IMR-90 (cell line): ENCODE results near the gene IFIT2. TPM values are rescaled to one million over a fixed set of nuclear protein-coding genes. Genes with fewer than 3 reads are reported as not detected.

Experiments used
- ATAC-seq: fragments of 200-7000 bp; cut with Tn5 transposase; 2 replicates; pipeline ENCODE4 v1.9.1; 2020; ENCODE audit warnings: low read depth, mild to moderate bottlenecking, moderate library complexity
- BruUV-seq: library from RNA; stranded (reverse); fragments of 400-500 nt; replicated peaks from 2 replicates; lab custom pipeline; 2021; lab: Mats Ljungman, UMichigan
- CTCF ChIA-PET: fragments of 300-600 bp; formaldehyde crosslinking; extraction: SDS; loops from one replicate; lab custom pipeline; 2021; ENCODE audit warnings: antibody characterized with exemption; lab: Yijun Ruan, JAX
- POLR2A ChIA-PET: fragments of 300-600 bp; sonication (Branson Sonifier 250); formaldehyde crosslinking; loops from one replicate; lab custom pipeline; 2022; ENCODE audit warnings: antibody characterized with exemption; ENCODE audit not compliant: unreplicated experiment; lab: Charles Lee
- DNase-seq: peaks from one replicate; pipeline ENCODE4 v3.0.0; 2013
- H2AFZ ChIP-seq: replicated peaks from 2 replicates; pipeline ENCODE3; 2013; ENCODE audit warnings: low read length, mild to moderate bottlenecking; ENCODE audit not compliant: poor library complexity
- H2AK5ac ChIP-seq: 2 replicates; pipeline ENCODE4 v1.6.1; 2013; ENCODE audit warnings: low read depth, low read length, inconsistent platforms
- H2AK9ac ChIP-seq: replicated peaks from 2 replicates; pipeline ENCODE3; 2013; ENCODE audit warnings: mild to moderate bottlenecking, low read depth, low read length, moderate library complexity; ENCODE audit not compliant: poor library complexity
- H2BK120ac ChIP-seq: 2 replicates; pipeline ENCODE4 v1.6.1; 2013; ENCODE audit warnings: low read depth, low read length, inconsistent platforms
- H2BK15ac ChIP-seq: 3 replicates; pipeline ENCODE4 v1.6.1; 2013; ENCODE audit warnings: low read depth, low read length, inconsistent platforms
- H2BK20ac ChIP-seq: 2 replicates; pipeline ENCODE4 v1.6.1; 2013; ENCODE audit warnings: low read depth, mild to moderate bottlenecking, inconsistent platforms, low read length, moderate library complexity
- H2BK5ac ChIP-seq: 2 replicates; pipeline ENCODE4 v1.6.1; 2013; ENCODE audit warnings: mild to moderate bottlenecking, low read depth, low read length, inconsistent platforms; ENCODE audit not compliant: poor library complexity, severe bottlenecking
- H3K14ac ChIP-seq: replicated peaks from 2 replicates; pipeline ENCODE4 v1.6.1; 2013; ENCODE audit warnings: low read depth, low read length, inconsistent platforms
- H3K18ac ChIP-seq: 2 replicates; pipeline ENCODE4 v1.6.1; 2013; ENCODE audit warnings: low read depth, low read length, control low read depth
- H3K23ac ChIP-seq: 2 replicates; pipeline ENCODE4 v1.6.1; 2013; ENCODE audit warnings: low read depth, low read length, inconsistent platforms
- H3K27ac ChIP-seq: 2 replicates; pipeline ENCODE4 v1.5.1; 2013; ENCODE audit warnings: mild to moderate bottlenecking, control low read depth, low read length; ENCODE audit not compliant: insufficient read depth
- H3K27me3 ChIP-seq: 2 replicates; pipeline ENCODE4 v1.6.1; 2013; ENCODE audit warnings: low read length; ENCODE audit not compliant: control insufficient read depth, insufficient read depth
- H3K36me3 ChIP-seq: 2 replicates; pipeline ENCODE4 v1.6.1; 2013; ENCODE audit warnings: low read length, mixed read lengths; ENCODE audit not compliant: control insufficient read depth, insufficient read depth
- H3K4ac ChIP-seq: 2 replicates; pipeline ENCODE4 v1.6.1; 2013; ENCODE audit warnings: low read depth, low read length, inconsistent platforms
- H3K4me1 ChIP-seq: 2 replicates; pipeline ENCODE4 v1.6.1; 2013; ENCODE audit warnings: low read length, mixed read lengths; ENCODE audit not compliant: control insufficient read depth, insufficient read depth
- H3K4me2 ChIP-seq: 2 replicates; pipeline ENCODE4 v1.6.1; 2013; ENCODE audit warnings: low read depth, mild to moderate bottlenecking, control low read depth, low read length, moderate library complexity
- H3K4me3 ChIP-seq: 2 replicates; pipeline ENCODE4 v1.5.1; 2013; ENCODE audit warnings: low read depth, mild to moderate bottlenecking, control low read depth, low read length, moderate library complexity; ENCODE audit not compliant: insufficient read depth
- H3K56ac ChIP-seq: 2 replicates; pipeline ENCODE4 v1.6.1; 2013; ENCODE audit warnings: low read length, inconsistent platforms; ENCODE audit not compliant: insufficient read depth; ENCODE audit errors: extremely low read depth
- H3K79me1 ChIP-seq, 2 experiments: 2 replicates each; pipeline ENCODE4 v1.6.1; 2013; ENCODE audit warnings: low read length in 2 of 2, inconsistent platforms in 1 of 2, low read depth in 1 of 2
- H3K9ac ChIP-seq: 2 replicates; pipeline ENCODE4 v1.6.1; 2013; ENCODE audit warnings: low read depth, low read length, control low read depth
- H3K9me1 ChIP-seq: 2 replicates; pipeline ENCODE4 v1.6.1; 2013; ENCODE audit warnings: low read length, inconsistent platforms; ENCODE audit not compliant: insufficient read depth
- H3K9me3 ChIP-seq: 2 replicates; pipeline ENCODE4 v1.6.1; 2013; ENCODE audit warnings: low read length; ENCODE audit not compliant: control insufficient read depth, insufficient read depth
- H4K20me1 ChIP-seq: 2 replicates; pipeline ENCODE4 v1.6.1; 2013; ENCODE audit warnings: low read length, inconsistent platforms; ENCODE audit not compliant: insufficient read depth
- H4K5ac ChIP-seq: 2 replicates; pipeline ENCODE4 v1.6.1; 2013; ENCODE audit warnings: mild to moderate bottlenecking, low read depth, low read length, control low read depth
- H4K8ac ChIP-seq, 2 experiments: 2 replicates each; pipeline ENCODE4 v1.6.1; 2013; ENCODE audit warnings: low read depth in 2 of 2, low read length in 2 of 2, control low read depth in 1 of 2, inconsistent platforms in 1 of 2
- H4K91ac ChIP-seq: 2 replicates; pipeline ENCODE4 v1.6.1; 2013; ENCODE audit warnings: low read depth, low read length, inconsistent platforms; ENCODE audit not compliant: insufficient read depth
- RFX5 ChIP-seq: IDR thresholded peaks from 2 replicates; pipeline ENCODE4 v1.8.0; 2012; ENCODE audit warnings: low read depth, mild to moderate bottlenecking, low read length, moderate library complexity
- WGBS, 2 experiments: methylation state at CpG; one replicate each; pipeline versions ENCODE4 v1.1.5 to v1.1.7; 2013; ENCODE audit warnings: missing lambda C conversion rate in 2 of 2; ENCODE audit not compliant: insufficient read length in 1 of 2; ENCODE audit errors: extremely low coverage in 2 of 2; 5-methylcytosine and 5-hydroxymethylcytosine counted together
- dilution Hi-C: fragments of 300-500 bp; cut with HindIII; formaldehyde crosslinking; loops from one replicate; pipeline ENCODE4 v1.14.3; 2018; ENCODE audit warnings: low sequenced_read_pairs; ENCODE audit not compliant: unreplicated experiment
- in situ Hi-C: fragments of 300-500 bp; cut with MboI; formaldehyde crosslinking; loops from 3 replicates; pipeline ENCODE4 v1.14.3; 2019; ENCODE audit warnings: low sequenced_read_pairs, inconsistent platforms, mixed read lengths
- intact Hi-C: fragments of 100-400 bp; cut with micrococcal nuclease; formaldehyde crosslinking; loops from 2 replicates; pipeline ENCODE4 v1.10.0; 2022
- polyA plus RNA-seq, 3 experiments: library from polyadenylated mRNA; depleted of rRNA; stranded (reverse); fragments of >200 nt; gene quantifications; 2 replicates each; pipeline ENCODE4 v1.2.3, GENCODE V29; 2012; ENCODE audit warnings: low replicate concordance in 1 of 3
- total RNA-seq: library from RNA; depleted of rRNA; stranded (reverse); fragments of >200 nt; gene quantifications from 2 replicates; pipeline ENCODE4 v1.2.3, GENCODE V29; 2012

IFIT2 gene
- total and polyA plus RNA-seq, 2 of the 4 experiments (the other 2 are of a cell fraction): 1.1 to 2.2 TPM

DNA sequence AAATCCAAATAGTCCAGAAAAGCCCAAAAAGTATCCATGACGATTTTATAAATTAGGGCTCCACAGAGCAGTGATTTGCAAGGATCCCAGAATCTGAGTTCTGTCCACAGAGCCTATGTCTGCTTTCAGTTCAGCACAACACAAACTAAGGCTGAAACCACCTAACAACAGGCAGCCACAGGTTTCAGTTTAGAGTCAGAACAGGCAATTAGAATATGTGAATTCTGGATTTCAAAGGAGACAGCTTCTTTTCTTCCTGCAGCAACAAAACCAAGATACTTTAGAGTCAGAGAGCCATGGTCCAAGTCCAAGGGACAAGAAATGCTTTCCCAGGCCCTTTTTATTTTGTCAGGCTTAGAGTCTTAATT, 49.5 kb downstream of the IFIT2 start:
- H2AFZ ChIP-seq: no peak overlapping the region
- H2BK5ac ChIP-seq: peak overlapping the region; percentile 98
- no peaks in the 10 kb centered on the region for H4K20me1 ChIP-seq
- peak overlapping the region; percentile 83; the same call in 1 of the 2 replicates for H2AK5ac ChIP-seq
- WGBS, 2 experiments: no CpG with 5 or more reads among the region's 1 CpG
- peak overlapping the region; percentile 48 to 95; a peak in 3 of 4 replicates for H4K8ac ChIP-seq
- in situ Hi-C loops: no loop called here
- ChIA-PET POLR2A (no interaction called here), CTCF (interaction anchor here (1.1 to 1.6 kb wide), 2 partner anchors 16 to 47 kb away, joined by 3 to 4 read pairs; no protein-coding TSS in a partner anchor)
- peak overlapping the region; percentile 95 for H2BK120ac ChIP-seq
- H2AK9ac ChIP-seq: peak overlapping the region; percentile 47
- H3K4me3 ChIP-seq: no peak overlapping the region
- H3K23ac ChIP-seq: peak overlapping the region; percentile 83
- dilution Hi-C loops: no loop called here
- peak overlapping the region; percentile 93 for H3K27ac ChIP-seq
- no peaks in the 10 kb centered on the region for H3K9me3 ChIP-seq
- no peak for TF ChIP-seq RFX5
- H3K9me1 ChIP-seq: peaks cover 8% of the 10 kb centered on the region
- DNase-seq (peak; percentile 42), ATAC-seq (no peak)
- no TSS peak for BruUV-seq
- peaks cover 23% of the 10 kb centered on the region for H3K4me1 ChIP-seq
- H3K4ac ChIP-seq: peak overlapping the region; percentile 84
- H4K5ac ChIP-seq: peak overlapping the region; percentile 69; the same call in 1 of the 2 replicates
- H3K14ac ChIP-seq: peak overlapping the region; percentile 69
- H2BK20ac ChIP-seq: peak overlapping the region; percentile 92
- H3K9ac ChIP-seq: peak overlapping the region; percentile 62; the same call in 1 of the 2 replicates
- peak overlapping the region; percentile 93 for H3K56ac ChIP-seq
- H2BK15ac ChIP-seq: peak overlapping the region; percentile 94
- H3K79me1 ChIP-seq: no peaks in the 10 kb centered on the region
- H3K27me3 ChIP-seq: no peaks in the 10 kb centered on the region
- H3K18ac ChIP-seq: peak overlapping the region; percentile 84; the same call in 1 of the 2 replicates
- peak overlapping the region; percentile 83; the same call in 1 of the 2 replicates for H3K4me2 ChIP-seq
- H3K36me3 ChIP-seq: no peaks in the 10 kb centered on the region
- H4K91ac ChIP-seq: peak overlapping the region; percentile 95
- intact Hi-C loops: loop anchor here (5.0 kb wide), 1 partner anchor 69 kb away; no protein-coding TSS in a partner anchor
